Measurements from ENCODE around the gene USP37.

The USP37 gene

DNA sequence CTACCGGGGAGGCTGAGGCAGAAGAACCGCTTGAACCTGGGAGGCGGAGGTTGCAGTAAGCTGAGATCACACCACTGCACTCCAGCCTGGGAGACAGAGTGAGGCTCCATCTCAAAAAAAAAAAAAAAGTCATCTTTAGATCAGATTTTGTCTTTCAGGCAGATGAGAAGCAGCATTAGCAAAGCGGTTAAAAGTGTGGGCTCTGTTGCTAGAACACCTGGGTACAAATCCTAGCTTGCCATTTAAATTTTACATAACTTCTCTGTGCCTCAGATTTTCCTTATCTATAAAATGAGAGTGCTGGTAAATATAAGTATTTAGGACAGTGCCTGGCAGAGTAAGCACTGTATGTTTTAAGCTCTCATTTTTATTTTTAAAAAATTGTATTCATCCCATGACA is 8.7 kb upstream of the USP37 start:
- Mint-ChIP-seq H3K27ac (peak overlapping the region; percentile 59), H3K9me3 (no peaks in the 10 kb centered on the region), H3K4me1 (peaks cover 6% of the 10 kb centered on the region), H3K4me3 (no peak overlapping the region), H3K27me3 (ENCODE audit: low read depth, poor library complexity) (no peaks in the 10 kb centered on the region), H3K36me3 (ENCODE audit: low read depth) (peaks cover 54% of the 10 kb centered on the region)
- no peak for DNase-seq
- TF ChIP-seq, protein P1, sequence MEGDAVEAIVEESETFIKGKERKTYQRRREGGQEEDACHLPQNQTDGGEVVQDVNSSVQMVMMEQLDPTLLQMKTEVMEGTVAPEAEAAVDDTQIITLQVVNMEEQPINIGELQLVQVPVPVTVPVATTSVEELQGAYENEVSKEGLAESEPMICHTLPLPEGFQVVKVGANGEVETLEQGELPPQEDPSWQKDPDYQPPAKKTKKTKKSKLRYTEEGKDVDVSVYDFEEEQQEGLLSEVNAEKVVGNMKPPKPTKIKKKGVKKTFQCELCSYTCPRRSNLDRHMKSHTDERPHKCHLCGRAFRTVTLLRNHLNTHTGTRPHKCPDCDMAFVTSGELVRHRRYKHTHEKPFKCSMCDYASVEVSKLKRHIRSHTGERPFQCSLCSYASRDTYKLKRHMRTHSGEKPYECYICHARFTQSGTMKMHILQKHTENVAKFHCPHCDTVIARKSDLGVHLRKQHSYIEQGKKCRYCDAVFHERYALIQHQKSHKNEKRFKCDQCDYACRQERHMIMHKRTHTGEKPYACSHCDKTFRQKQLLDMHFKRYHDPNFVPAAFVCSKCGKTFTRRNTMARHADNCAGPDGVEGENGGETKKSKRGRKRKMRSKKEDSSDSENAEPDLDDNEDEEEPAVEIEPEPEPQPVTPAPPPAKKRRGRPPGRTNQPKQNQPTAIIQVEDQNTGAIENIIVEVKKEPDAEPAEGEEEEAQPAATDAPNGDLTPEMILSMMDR (IDR thresholded peaks at IDR 0.05): no peak

GRCh38 chr2:218570850-218571249 is 2.7 kb upstream of the USP37 start:
- Mint-ChIP-seq H3K36me3 (ENCODE audit: low read depth) (peaks cover 43% of the 10 kb centered on the region), H3K4me1 (peaks cover 49% of the 10 kb centered on the region), H3K4me3 (peak overlapping the region; percentile 94), H3K9me3 (no peaks in the 10 kb centered on the region), H3K27me3 (ENCODE audit: low read depth, poor library complexity) (no peaks in the 10 kb centered on the region), H3K27ac (peak overlapping the region; percentile 77)
- DNase-seq: no peak
- TF ChIP-seq, protein P1 (IDR thresholded peaks at IDR 0.05): no peak

DNA sequence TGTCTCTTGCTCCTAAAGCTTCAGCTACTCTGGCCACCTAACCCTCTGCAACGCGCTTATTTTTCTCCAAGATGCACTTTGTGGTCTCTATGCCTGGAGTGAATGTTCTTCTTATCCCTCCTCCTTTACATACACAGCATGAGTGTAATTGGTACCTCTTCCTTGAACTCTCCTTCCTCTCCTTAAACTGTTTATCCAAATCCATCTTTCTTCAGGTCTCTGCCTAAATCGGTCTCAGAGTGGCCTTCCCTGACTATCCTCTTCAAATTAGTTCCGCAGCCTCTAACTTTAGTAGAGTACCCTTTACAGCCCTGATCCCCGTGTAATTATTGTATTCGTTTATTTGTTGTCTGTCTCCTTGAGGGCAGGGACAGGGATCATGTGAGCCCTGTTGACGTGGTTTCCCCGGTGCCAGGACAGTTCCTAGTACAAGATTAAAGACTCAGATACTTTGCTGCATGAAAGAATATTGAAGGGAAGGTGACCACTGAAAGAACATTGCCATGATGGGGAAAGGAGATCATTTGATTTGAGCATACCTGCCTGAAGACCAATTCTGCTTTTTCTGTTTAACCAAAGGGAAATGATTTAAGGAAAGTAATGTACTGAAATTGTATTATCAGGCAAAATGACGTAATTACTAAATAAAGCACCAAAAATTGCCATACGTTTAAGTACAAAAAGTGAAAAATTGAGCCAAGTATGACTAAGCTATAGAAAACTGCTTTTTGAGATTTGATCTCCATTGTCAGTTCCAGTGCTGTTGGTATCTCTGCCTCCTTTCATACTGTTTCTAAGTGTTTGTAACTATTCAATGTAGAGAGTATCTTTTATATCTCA is 1.7 kb upstream of the USP37 start:
- Mint-ChIP-seq H3K27ac (peak overlapping the region; percentile 98), H3K9me3 (no peaks in the 10 kb centered on the region), H3K27me3 (ENCODE audit: low read depth, poor library complexity) (no peaks in the 10 kb centered on the region), H3K4me3 (peak overlapping the region; percentile 94), H3K36me3 (ENCODE audit: low read depth) (peaks cover 33% of the 10 kb centered on the region), H3K4me1 (peaks cover 50% of the 10 kb centered on the region)
- TF ChIP-seq, protein P1 (IDR thresholded peaks at IDR 0.05): no peak
- no peak for DNase-seq

GRCh38 chr2:218569038-218569431 is 884 bp upstream of the USP37 start:
- no peaks in the 10 kb centered on the region for H3K27me3 Mint-ChIP-seq (ENCODE audit: low read depth, poor library complexity)
- TF ChIP-seq, protein P1 (IDR thresholded peaks at IDR 0.05): no peak
- H3K4me1 Mint-ChIP-seq: peaks cover 50% of the 10 kb centered on the region
- DNase-seq: peak; percentile 74
- H3K36me3 Mint-ChIP-seq (ENCODE audit: low read depth): peaks cover 32% of the 10 kb centered on the region
- peak overlapping the region; percentile 98 for H3K27ac Mint-ChIP-seq
- no peaks in the 10 kb centered on the region for H3K9me3 Mint-ChIP-seq
- H3K4me3 Mint-ChIP-seq: peak overlapping the region; percentile 94

GRCh38 chr2:218567797-218568189 is 358 bp downstream of the USP37 start:
- TF ChIP-seq, protein P1 (IDR thresholded peaks at IDR 0.05): no peak
- Mint-ChIP-seq H3K4me1 (peaks cover 49% of the 10 kb centered on the region), H3K27ac (peak overlapping the region; percentile 98), H3K27me3 (ENCODE audit: low read depth, poor library complexity) (no peaks in the 10 kb centered on the region), H3K4me3 (peak overlapping the region; percentile 94), H3K9me3 (no peaks in the 10 kb centered on the region), H3K36me3 (ENCODE audit: low read depth) (peaks cover 29% of the 10 kb centered on the region)
- no peak for DNase-seq

- TF ChIP-seq, protein P1 (IDR thresholded peaks at IDR 0.05): no peak
- Mint-ChIP-seq H3K4me3 (peak overlapping the region; percentile 94), H3K36me3 (ENCODE audit: low read depth) (peaks cover 35% of the 10 kb centered on the region), H3K27ac (no peak overlapping the region), H3K9me3 (no peaks in the 10 kb centered on the region), H3K27me3 (ENCODE audit: low read depth, poor library complexity) (no peaks in the 10 kb centered on the region), H3K4me1 (peaks cover 39% of the 10 kb centered on the region)
- DNase-seq: no peak
Measured at GRCh38 chr2:218566296-218566695, 1.9 kb downstream of the USP37 start.
